DOHH2 (cell line): ENCODE results near the gene CLHC1.

Experiments used
- H3F3A ChIP-seq: fragments of 200-600 bp; sonication (generic), shearing (Covaris generic); 2 replicates; pipeline ENCODE4 v1.6.0; 2016; ENCODE audit warnings: antibody characterized with exemption, mild to moderate bottlenecking; ENCODE audit not compliant: control insufficient read depth, insufficient read depth
- H3K27ac ChIP-seq: fragments of 200-600 bp; sonication (generic); 2 replicates; pipeline ENCODE4 v1.5.1; 2014; ENCODE audit warnings: low read depth, mild to moderate bottlenecking, low read length, moderate library complexity
- H3K27me3 ChIP-seq: fragments of 200-600 bp; sonication (generic); 2 replicates; pipeline ENCODE4 v1.6.1; 2014; ENCODE audit warnings: mild to moderate bottlenecking, low read length, mixed read lengths; ENCODE audit not compliant: control insufficient read depth
- H3K36me3 ChIP-seq: fragments of 200-600 bp; sonication (generic); 2 replicates; pipeline ENCODE4 v1.6.1; 2014; ENCODE audit warnings: mild to moderate bottlenecking, low read length, moderate library complexity, mixed read lengths; ENCODE audit not compliant: control insufficient read depth
- H3K4me1 ChIP-seq: fragments of 200-600 bp; sonication (generic); 2 replicates; pipeline ENCODE4 v1.6.1; 2014; ENCODE audit warnings: mild to moderate bottlenecking, low read length, mixed read lengths; ENCODE audit not compliant: control insufficient read depth
- H3K4me2 ChIP-seq: fragments of 200-600 bp; sonication (generic); 2 replicates; pipeline ENCODE4 v1.6.0; 2014; ENCODE audit warnings: mild to moderate bottlenecking, low read length, moderate library complexity
- H3K4me3 ChIP-seq: fragments of 200-600 bp; sonication (generic); 2 replicates; pipeline ENCODE4 v1.5.1; 2014; ENCODE audit warnings: mild to moderate bottlenecking, low read length, mixed read lengths
- H3K79me2 ChIP-seq: fragments of 200-600 bp; sonication (generic); 2 replicates; pipeline ENCODE4 v1.6.1; 2014; ENCODE audit warnings: mild to moderate bottlenecking, low read length, mixed read lengths; ENCODE audit not compliant: control insufficient read depth
- H3K9me2 ChIP-seq: fragments of 200-600 bp; sonication (generic); replicated peaks from 2 replicates; pipeline ENCODE4 v1.6.1; 2014; ENCODE audit warnings: mild to moderate bottlenecking, low read length, mixed read lengths; ENCODE audit not compliant: control insufficient read depth
- H3K9me3 ChIP-seq: fragments of 200-600 bp; sonication (generic); 2 replicates; pipeline ENCODE4 v1.6.1; 2014; ENCODE audit warnings: antibody characterized with exemption, low read length, mixed read lengths; ENCODE audit not compliant: control insufficient read depth, insufficient read depth
- H4K20me1 ChIP-seq: fragments of 200-600 bp; sonication (generic); 2 replicates; pipeline ENCODE4 v1.6.0; 2014; ENCODE audit warnings: low read depth, mild to moderate bottlenecking, antibody characterized with exemption, low read length, moderate library complexity; ENCODE audit not compliant: control insufficient read depth, insufficient read depth
- CTCF ChIP-seq: fragments of 200-600 bp; sonication (generic); IDR thresholded peaks from one replicate; pipeline ENCODE4 v1.5.1; 2014; ENCODE audit warnings: antibody characterized with exemption, mild to moderate bottlenecking, low read depth, low read length; ENCODE audit not compliant: poor library complexity, severe bottlenecking
- EZH2phosphoT487 ChIP-seq: fragments of 200-600 bp; sonication (generic); IDR thresholded peaks from 2 replicates; pipeline ENCODE4 v1.6.1; 2017; ENCODE audit warnings: borderline replicate concordance, mild to moderate bottlenecking, antibody characterized with exemption, low read length, moderate library complexity, mixed read lengths

The CLHC1 gene

GRCh38 chr2:55147531-55147930 is 84.6 kb downstream of the CLHC1 start:
- no peaks in the 10 kb centered on the region for H3K79me2 ChIP-seq
- no peaks in the 10 kb centered on the region for H3K36me3 ChIP-seq
- no peak overlapping the region for H3K4me2 ChIP-seq
- peaks cover 8% of the 10 kb centered on the region for H3K4me1 ChIP-seq
- TF ChIP-seq EZH2phosphoT487 (no peak), CTCF (no peak)
- H3F3A ChIP-seq = no peaks in the 10 kb centered on the region
- no peak overlapping the region for H3K27ac ChIP-seq
- no peaks in the 10 kb centered on the region; the same call in 1 of the 2 replicates for H3K9me2 ChIP-seq
- H4K20me1 ChIP-seq = no peaks in the 10 kb centered on the region
- no peaks in the 10 kb centered on the region for H3K9me3 ChIP-seq
- H3K4me3 ChIP-seq = no peak overlapping the region
- no peaks in the 10 kb centered on the region for H3K27me3 ChIP-seq

GRCh38 chr2:55147041-55147440 is 85.1 kb downstream of the CLHC1 start:
- H3K4me2 ChIP-seq = no peak overlapping the region
- no peaks in the 10 kb centered on the region; the same call in 1 of the 2 replicates for H3K9me2 ChIP-seq
- H3K4me1 ChIP-seq = peaks cover 5% of the 10 kb centered on the region

GRCh38 chr2:55146263-55146662 is 85.8 kb downstream of the CLHC1 start:
- Histone ChIP-seq H4K20me1 (no peaks in the 10 kb centered on the region), H3K27me3 (no peaks in the 10 kb centered on the region), H3F3A (no peaks in the 10 kb centered on the region), H3K9me3 (no peaks in the 10 kb centered on the region), H3K79me2 (no peaks in the 10 kb centered on the region), H3K36me3 (no peaks in the 10 kb centered on the region), H3K27ac (no peak overlapping the region), H3K4me3 (no peak overlapping the region), H3K9me2 (no peaks in the 10 kb centered on the region; the same call in 1 of the 2 replicates), H3K4me2 (no peak overlapping the region), H3K4me1 (peaks cover 5% of the 10 kb centered on the region)
- TF ChIP-seq CTCF (no peak), EZH2phosphoT487 (no peak)

More at GRCh38 chr2:55147041-55147440, 85.1 kb downstream of the CLHC1 start:
- H3K27ac ChIP-seq = no peak overlapping the region
- no peaks in the 10 kb centered on the region for H3K9me3 ChIP-seq
- no peaks in the 10 kb centered on the region for H4K20me1 ChIP-seq
- H3K79me2 ChIP-seq = no peaks in the 10 kb centered on the region
- no peaks in the 10 kb centered on the region for H3K27me3 ChIP-seq
- TF ChIP-seq CTCF (no peak), EZH2phosphoT487 (no peak)
- no peaks in the 10 kb centered on the region for H3K36me3 ChIP-seq
- H3F3A ChIP-seq = no peaks in the 10 kb centered on the region
- no peak overlapping the region for H3K4me3 ChIP-seq
